Measurements from ENCODE around the gene STAMBPL1.
"Not testable (repeated sequence)": the region's sequence is repeated elsewhere in the genome, so short reads cannot be mapped to it uniquely, and the experiment has no call there.

Gene STAMBPL1

DNA sequence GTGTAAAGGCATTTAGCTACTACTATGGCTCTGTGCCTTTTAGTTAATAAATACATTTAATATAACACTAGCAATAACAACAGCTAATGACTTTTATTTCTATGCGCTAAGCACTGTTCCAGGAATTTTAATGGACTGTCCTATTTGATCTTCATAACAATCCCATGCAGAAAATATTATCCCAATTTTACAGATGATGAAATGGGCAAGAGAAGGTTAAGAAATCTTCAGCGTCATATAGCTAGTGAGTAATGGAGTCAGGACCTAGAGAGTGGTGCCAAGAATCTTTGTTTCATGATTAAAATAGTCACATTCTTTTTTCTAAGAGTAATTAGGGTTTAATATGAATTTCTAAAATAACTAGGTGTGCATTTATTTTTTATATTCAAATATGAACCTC, 40.2 kb downstream of the STAMBPL1 start:
- DNase-seq (ENCODE audit: low read depth in 2 of 2) = no peak

- DNase-seq (ENCODE audit: low read depth in 2 of 2) = no peak
Measured at GRCh38 chr10:88920986-88921593, 41.0 kb downstream of the STAMBPL1 start.

DNA sequence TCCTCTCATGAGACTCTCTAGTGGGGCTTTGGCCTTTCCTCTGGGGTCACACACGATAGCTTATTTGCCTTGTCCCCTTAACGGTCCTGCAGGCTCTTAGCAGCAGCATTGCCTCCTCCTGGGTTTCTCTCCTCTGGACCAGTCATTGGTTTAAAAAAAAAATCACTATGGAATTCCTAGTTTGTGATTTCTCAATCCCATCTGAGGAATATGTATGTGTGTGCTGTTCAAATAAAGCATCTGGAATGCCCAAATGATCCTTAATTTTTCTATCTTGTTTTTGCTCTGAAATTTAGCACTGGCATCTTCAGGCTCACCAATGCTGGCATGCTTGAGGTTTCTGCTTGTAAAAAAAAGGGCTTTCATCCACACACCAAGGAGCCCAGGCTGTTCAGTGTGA, 42.0 kb downstream of the STAMBPL1 start:
- no peak for DNase-seq (ENCODE audit: low read depth in 2 of 2)

DNA sequence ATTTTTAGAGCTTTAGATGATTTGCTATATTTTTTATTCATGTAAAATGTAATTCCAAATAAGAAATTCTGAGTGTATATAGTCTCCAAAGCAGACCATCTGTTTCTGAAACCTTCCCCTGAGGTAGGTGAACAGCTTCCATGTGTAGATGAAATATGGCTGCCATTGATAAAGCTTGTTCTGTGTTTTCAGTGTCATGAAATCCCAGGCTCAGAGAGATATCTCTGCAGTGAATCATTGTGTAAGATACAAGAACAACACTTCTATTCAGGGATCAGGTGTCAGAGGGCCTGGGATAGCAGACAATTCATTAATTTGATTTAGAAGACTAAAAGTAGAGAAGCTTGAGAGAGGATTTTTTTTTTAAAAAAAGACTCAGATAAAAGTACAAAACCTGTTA, 43.5 kb downstream of the STAMBPL1 start:
- DNase-seq (ENCODE audit: low read depth in 2 of 2) = no peak

DNA sequence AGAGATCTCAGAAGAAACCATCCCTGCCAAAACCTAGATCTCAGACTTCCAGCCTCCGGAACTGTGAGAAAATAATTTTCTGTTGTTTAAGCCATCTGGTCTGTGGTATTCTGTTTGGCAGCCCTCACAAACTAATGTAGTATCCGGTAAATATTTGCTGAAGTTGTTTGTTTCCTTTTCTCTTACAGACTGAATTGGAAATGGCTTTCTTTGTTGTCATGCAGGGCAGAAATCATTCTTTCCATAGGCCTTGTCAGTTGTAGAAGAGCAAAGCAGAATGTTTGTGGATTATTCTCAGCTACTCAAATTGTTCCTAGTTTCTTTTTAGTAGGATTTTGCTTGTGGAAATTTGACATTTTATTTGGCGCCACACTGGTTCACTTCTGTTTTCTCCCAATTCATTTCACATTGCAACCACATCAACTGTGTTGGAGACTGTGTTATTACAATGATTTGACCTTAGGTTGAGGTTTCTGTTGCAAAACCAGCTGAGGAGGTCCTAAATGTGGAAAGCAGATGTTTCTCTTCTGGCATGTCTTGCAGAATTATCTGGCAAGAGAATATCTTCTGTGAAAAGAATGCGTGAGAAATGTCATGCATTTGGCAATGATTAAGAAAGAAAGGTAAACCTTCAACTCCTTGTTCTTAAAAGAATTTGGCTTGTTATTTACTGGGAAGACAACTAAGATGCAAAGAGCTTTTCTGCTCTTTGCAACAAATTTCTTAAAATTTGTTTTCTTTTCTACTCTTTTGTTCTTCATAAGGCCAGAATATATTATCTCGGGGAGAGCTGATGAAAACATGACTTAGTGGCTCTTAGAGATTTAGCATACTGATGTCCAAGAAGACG, 46.7 kb downstream of the STAMBPL1 start:
- DNase-seq (ENCODE audit: low read depth in 2 of 2) = no peak

DNA sequence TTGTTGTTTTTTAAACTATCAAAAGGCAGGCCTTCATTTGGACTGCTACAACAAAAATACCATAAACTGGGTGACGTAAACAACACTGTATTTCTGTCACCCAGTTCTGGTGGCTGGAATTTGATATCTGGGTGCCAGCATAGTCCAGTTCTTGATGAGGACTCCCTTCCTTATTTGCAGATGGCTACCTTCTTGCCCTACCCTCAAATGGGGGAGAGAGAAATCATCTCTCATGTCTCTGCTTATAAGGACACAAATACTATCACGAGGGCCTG, 47.3 kb downstream of the STAMBPL1 start:
- DNase-seq (ENCODE audit: low read depth in 2 of 2) = no peak

- no peak for DNase-seq (ENCODE audit: low read depth in 2 of 2)
Measured at GRCh38 chr10:88928254-88928653, 48.2 kb downstream of the STAMBPL1 start.

DNA sequence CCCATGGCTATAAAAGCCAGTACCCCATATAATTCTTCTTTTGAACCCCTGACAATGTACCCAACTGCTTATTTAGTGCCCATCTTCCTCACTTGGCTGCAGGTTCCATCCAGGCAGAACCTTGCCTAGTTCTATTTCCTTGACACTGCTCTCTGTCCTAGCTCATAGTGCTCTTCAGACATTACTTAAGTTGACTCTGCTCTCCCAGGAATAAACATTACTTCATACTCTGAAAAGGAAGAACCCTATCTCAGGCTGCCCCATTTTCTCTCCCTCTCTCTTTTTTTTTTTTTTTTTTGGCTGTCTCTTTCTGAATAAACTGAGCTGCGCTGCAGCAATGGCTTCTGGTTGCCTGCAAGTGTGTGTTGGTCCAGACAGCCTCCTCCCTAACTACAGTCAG, 51.5 kb downstream of the STAMBPL1 start:
- DNase-seq (ENCODE audit: low read depth in 2 of 2) = no peak

GRCh38 chr10:88932029-88932428, 52.0 kb downstream of the STAMBPL1 start:
- DNase-seq (ENCODE audit: low read depth in 2 of 2) = not testable (repeated sequence)

- peak in 1 of 2 donors; percentile 8 for DNase-seq (ENCODE audit: low read depth in 2 of 2)
Measured at GRCh38 chr10:88932539-88933256, 52.7 kb downstream of the STAMBPL1 start.

GRCh38 chr10:88933564-88933963, 53.5 kb downstream of the STAMBPL1 start:
- no peak for DNase-seq (ENCODE audit: low read depth in 2 of 2)

DNA sequence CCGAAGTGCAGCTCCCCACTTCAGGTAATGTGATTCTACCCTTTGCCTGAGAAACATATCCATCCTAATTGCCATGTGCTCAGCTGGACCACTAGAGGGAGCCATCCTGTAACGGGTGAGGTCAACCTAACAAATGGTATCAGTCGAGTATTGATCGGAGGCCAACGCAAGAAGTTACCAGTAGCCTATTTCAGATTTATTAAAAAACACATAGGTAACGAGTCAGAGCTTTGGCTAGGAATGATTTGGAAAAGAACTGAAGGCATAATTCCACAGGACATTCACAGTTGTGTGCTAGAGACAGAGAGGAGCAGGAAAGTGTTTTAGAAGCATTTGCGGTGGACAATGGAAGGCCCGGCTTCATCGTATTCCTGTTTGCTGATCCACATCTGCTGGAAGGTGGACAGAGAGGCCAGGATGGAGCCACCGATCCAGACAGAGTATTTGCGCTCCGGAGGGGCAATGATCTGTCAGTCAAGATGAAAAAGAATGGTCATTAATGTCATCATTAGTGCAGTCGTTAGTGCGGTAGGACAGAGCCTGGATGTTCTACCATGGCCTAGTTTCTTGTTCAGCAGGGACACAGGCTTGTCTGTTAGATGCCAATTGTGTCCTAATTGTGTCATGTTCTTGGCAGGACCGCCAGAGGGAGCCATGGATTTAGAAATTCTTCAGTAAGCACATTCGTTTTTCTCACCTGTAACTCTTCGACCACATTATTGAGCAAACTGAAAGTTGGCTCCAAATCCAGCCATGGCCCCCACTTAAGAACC, 55.0 kb downstream of the STAMBPL1 start:
- DNase-seq (ENCODE audit: low read depth in 2 of 2) = peak; percentile 51 to 61

- no peak for DNase-seq (ENCODE audit: low read depth in 2 of 2)
Measured at GRCh38 chr10:88936656-88937055, 56.6 kb downstream of the STAMBPL1 start.

DNA sequence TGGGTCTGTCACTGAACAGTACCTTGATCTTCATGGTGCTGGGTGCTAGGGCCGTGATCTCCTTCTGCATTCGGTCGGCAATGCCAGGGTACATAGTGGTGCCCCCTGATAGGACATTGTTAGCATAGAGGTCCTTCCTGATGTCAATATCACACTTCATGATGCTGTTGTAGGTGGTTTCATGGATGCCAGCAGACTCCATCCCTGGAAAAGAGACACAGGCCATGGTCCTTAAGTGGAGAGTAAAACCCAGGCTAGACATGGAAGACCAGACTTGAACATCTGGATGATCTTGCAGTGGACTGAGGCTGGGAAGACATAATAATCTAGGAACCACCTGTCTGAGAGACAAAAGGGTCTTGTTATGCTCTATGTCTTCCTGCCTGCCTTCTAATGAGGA, 58.0 kb downstream of the STAMBPL1 start:
- no peak for DNase-seq (ENCODE audit: low read depth in 2 of 2)

- DNase-seq (ENCODE audit: low read depth in 2 of 2) = no peak
Measured at GRCh38 chr10:88938938-88939337, 58.9 kb downstream of the STAMBPL1 start.

GRCh38 chr10:88941026-88941425, 61.0 kb downstream of the STAMBPL1 start:
- no peak for DNase-seq (ENCODE audit: low read depth in 2 of 2)

DNA sequence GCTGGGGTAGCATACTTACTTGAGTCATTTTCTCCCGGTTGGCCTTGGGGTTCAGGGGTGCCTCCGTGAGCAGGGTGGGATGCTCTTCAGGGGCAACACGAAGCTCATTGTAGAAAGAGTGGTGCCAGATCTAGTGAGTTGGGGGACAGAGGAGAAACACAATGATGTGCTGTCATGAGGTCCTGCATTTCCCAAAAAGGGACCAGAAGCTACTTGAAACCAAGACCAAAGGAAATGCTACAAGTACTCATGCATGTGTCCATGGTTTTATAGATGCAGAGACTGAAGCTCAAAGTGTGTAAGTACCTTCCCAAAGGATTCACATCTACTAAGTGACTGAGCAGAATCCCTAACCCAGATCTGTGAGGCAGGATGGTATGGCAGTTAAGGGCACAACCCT, 63.7 kb downstream of the STAMBPL1 start:
- DNase-seq (ENCODE audit: low read depth in 2 of 2) = no peak

GRCh38 chr10:88944813-88945212, 64.8 kb downstream of the STAMBPL1 start:
- no peak for DNase-seq (ENCODE audit: low read depth in 2 of 2)

DNA sequence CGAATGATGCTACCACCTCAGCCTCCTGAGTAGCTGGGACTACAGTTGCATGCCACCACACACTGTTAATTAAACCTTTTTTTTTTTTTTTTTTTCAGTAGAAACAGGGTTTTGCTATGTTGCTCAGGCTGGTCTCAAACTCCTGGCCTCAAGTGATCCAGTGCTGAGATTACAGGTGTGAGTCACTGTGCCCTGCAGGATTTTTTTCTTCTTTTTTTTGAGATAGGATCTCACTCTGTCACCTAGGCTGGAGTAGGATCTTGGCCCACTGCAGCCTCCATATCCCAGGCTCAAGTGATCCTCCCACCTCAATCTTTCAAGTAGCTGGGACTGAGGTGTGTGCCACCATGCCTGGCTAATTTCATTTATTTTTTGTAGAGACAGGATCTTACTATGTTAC, 66.2 kb downstream of the STAMBPL1 start:
- no peak for DNase-seq (ENCODE audit: low read depth in 2 of 2)

- DNase-seq (ENCODE audit: low read depth in 2 of 2) = no peak
Measured at GRCh38 chr10:88946965-88947590, 67.0 kb downstream of the STAMBPL1 start.

- DNase-seq (ENCODE audit: low read depth in 2 of 2) = no peak
Measured at GRCh38 chr10:88949051-88949450, 69.0 kb downstream of the STAMBPL1 start.

Measured in activated CD4-positive, alpha-beta T cell treated with anti-CD3 and anti-CD28 coated beads for 24 hours (primary cell).